IPS-20b (cell line): ENCODE results near the gene SLC30A9.

Experiments
- H3K27ac ChIP-seq: one replicate; pipeline ENCODE4 v1.5.1; 2013; ENCODE audit warnings: low read length
- H3K27me3 ChIP-seq: 2 replicates; pipeline ENCODE4 v1.6.1; 2013; ENCODE audit warnings: mild to moderate bottlenecking, low read length, inconsistent platforms; ENCODE audit not compliant: insufficient read depth
- H3K36me3 ChIP-seq: 2 replicates; pipeline ENCODE4 v1.6.1; 2013; ENCODE audit warnings: low read depth, mild to moderate bottlenecking, inconsistent platforms, low read length, moderate library complexity; ENCODE audit not compliant: insufficient read depth
- H3K4me1 ChIP-seq: 2 replicates; pipeline ENCODE4 v1.6.1; 2013; ENCODE audit warnings: mild to moderate bottlenecking, control low read depth, inconsistent platforms, low read length, moderate library complexity; ENCODE audit not compliant: insufficient read depth
- H3K4me3 ChIP-seq: 2 replicates; pipeline ENCODE4 v1.5.1; 2013; ENCODE audit warnings: mild to moderate bottlenecking, low read length, inconsistent platforms
- H3K9ac ChIP-seq: 2 replicates; pipeline ENCODE4 v1.6.1; 2013; ENCODE audit warnings: low read depth, mild to moderate bottlenecking, inconsistent platforms, low read length, moderate library complexity
- H3K9me3 ChIP-seq: 2 replicates; pipeline ENCODE4 v1.6.1; 2013; ENCODE audit warnings: mild to moderate bottlenecking, low read depth, low read length, inconsistent platforms; ENCODE audit not compliant: insufficient read depth

The SLC30A9 gene

GRCh38 chr4:41990365-41991111, at the start of gene SLC30A9:
Gene SLC30A9, plus strand, starts transcription at chr4:41990530. Its CDS starts 122 bp downstream, at chr4:41990652.
- peak within 1 kb of the TSS; percentile 94 for H3K9ac ChIP-seq
- peak within 1 kb of the TSS; percentile 30 for H3K27ac ChIP-seq

GRCh38 chr4:41940834-41941233, 49.5 kb upstream of the SLC30A9 start:
- H3K36me3 ChIP-seq = peaks cover 82% of the 10 kb centered on the region
- H3K9me3 ChIP-seq = no peaks in the 10 kb centered on the region
- no peak overlapping the region for H3K27ac ChIP-seq
- no peak overlapping the region for H3K9ac ChIP-seq
- no peaks in the 10 kb centered on the region for H3K27me3 ChIP-seq
- H3K4me1 ChIP-seq = peaks cover 20% of the 10 kb centered on the region; the same call in 1 of the 2 replicates
- no peak overlapping the region for H3K4me3 ChIP-seq

More at GRCh38 chr4:41990365-41991111, at the start of gene SLC30A9:
- H3K9me3 ChIP-seq = no peaks in the 10 kb centered on the region
- H3K4me3 ChIP-seq = peak within 1 kb of the TSS; percentile 91
- H3K27me3 ChIP-seq = no peaks in the 10 kb centered on the region
- peaks cover 16% of the 10 kb centered on the region for H3K4me1 ChIP-seq
- no peaks in the 10 kb centered on the region for H3K36me3 ChIP-seq

GRCh38 chr4:41943506-41943905, 46.8 kb upstream of the SLC30A9 start:
- no peak overlapping the region for H3K4me3 ChIP-seq
- H3K9me3 ChIP-seq = no peaks in the 10 kb centered on the region
- H3K27ac ChIP-seq = no peak overlapping the region
- H3K4me1 ChIP-seq = 0 out of 2 replicates have a peak, but pooled peaks cover 1% of the 10 kb centered on the region
- no peak overlapping the region for H3K9ac ChIP-seq
- no peaks in the 10 kb centered on the region for H3K27me3 ChIP-seq
- peaks cover 94% of the 10 kb centered on the region for H3K36me3 ChIP-seq

- H3K4me3 ChIP-seq = no peak overlapping the region
- no peaks in the 10 kb centered on the region for H3K4me1 ChIP-seq
- H3K27ac ChIP-seq = no peak overlapping the region
- no peaks in the 10 kb centered on the region for H3K27me3 ChIP-seq
- no peaks in the 10 kb centered on the region for H3K9me3 ChIP-seq
- peaks cover 93% of the 10 kb centered on the region for H3K36me3 ChIP-seq
- H3K9ac ChIP-seq = no peak overlapping the region
Measured at GRCh38 chr4:41944089-41944488, 46.2 kb upstream of the SLC30A9 start.

GRCh38 chr4:41949531-41949930, 40.8 kb upstream of the SLC30A9 start:
- Histone ChIP-seq H3K9me3 (no peaks in the 10 kb centered on the region), H3K9ac (no peak overlapping the region), H3K36me3 (peaks cover 94% of the 10 kb centered on the region), H3K27ac (no peak overlapping the region), H3K27me3 (no peaks in the 10 kb centered on the region), H3K4me3 (no peak overlapping the region), H3K4me1 (no peaks in the 10 kb centered on the region)

GRCh38 chr4:41957634-41958033, 32.7 kb upstream of the SLC30A9 start:
- Histone ChIP-seq H3K27me3 (no peaks in the 10 kb centered on the region), H3K9ac (no peak overlapping the region), H3K4me1 (peaks cover 7% of the 10 kb centered on the region), H3K4me3 (no peak overlapping the region), H3K36me3 (peaks cover 28% of the 10 kb centered on the region), H3K9me3 (no peaks in the 10 kb centered on the region), H3K27ac (no peak overlapping the region)

GRCh38 chr4:41963105-41963504, 27.2 kb upstream of the SLC30A9 start:
- Histone ChIP-seq H3K4me1 (peaks cover 7% of the 10 kb centered on the region), H3K4me3 (no peak overlapping the region), H3K27me3 (no peaks in the 10 kb centered on the region), H3K27ac (no peak overlapping the region), H3K9me3 (no peaks in the 10 kb centered on the region), H3K36me3 (no peaks in the 10 kb centered on the region), H3K9ac (no peak overlapping the region)

GRCh38 chr4:41964401-41964800, 25.9 kb upstream of the SLC30A9 start:
- Histone ChIP-seq H3K27ac (no peak overlapping the region), H3K27me3 (no peaks in the 10 kb centered on the region), H3K4me3 (no peak overlapping the region), H3K36me3 (no peaks in the 10 kb centered on the region), H3K4me1 (peaks cover 3% of the 10 kb centered on the region), H3K9me3 (peaks cover 7% of the 10 kb centered on the region; the same call in 1 of the 2 replicates), H3K9ac (no peak overlapping the region)

GRCh38 chr4:41967392-41967791, 22.9 kb upstream of the SLC30A9 start:
- no peak overlapping the region for H3K9ac ChIP-seq
- H3K9me3 ChIP-seq = peaks cover 11% of the 10 kb centered on the region; the same call in 1 of the 2 replicates
- H3K4me3 ChIP-seq = no peak overlapping the region
- no peaks in the 10 kb centered on the region for H3K36me3 ChIP-seq
- no peaks in the 10 kb centered on the region for H3K4me1 ChIP-seq
- no peak overlapping the region for H3K27ac ChIP-seq
- H3K27me3 ChIP-seq = no peaks in the 10 kb centered on the region

GRCh38 chr4:41969671-41970070, 20.7 kb upstream of the SLC30A9 start:
- H3K36me3 ChIP-seq = no peaks in the 10 kb centered on the region
- H3K27ac ChIP-seq = no peak overlapping the region
- H3K4me1 ChIP-seq = no peaks in the 10 kb centered on the region
- H3K4me3 ChIP-seq = no peak overlapping the region
- no peak overlapping the region for H3K9ac ChIP-seq
- peaks cover 11% of the 10 kb centered on the region; the same call in 1 of the 2 replicates for H3K9me3 ChIP-seq
- no peaks in the 10 kb centered on the region for H3K27me3 ChIP-seq

- no peak overlapping the region for H3K4me3 ChIP-seq
- peaks cover 10% of the 10 kb centered on the region; the same call in 1 of the 2 replicates for H3K4me1 ChIP-seq
- H3K27me3 ChIP-seq = no peaks in the 10 kb centered on the region
- no peaks in the 10 kb centered on the region for H3K9me3 ChIP-seq
- H3K36me3 ChIP-seq = no peaks in the 10 kb centered on the region
- H3K9ac ChIP-seq = no peak overlapping the region
- no peak overlapping the region for H3K27ac ChIP-seq
Measured at GRCh38 chr4:41975341-41975740, 15.0 kb upstream of the SLC30A9 start.

- no peak overlapping the region for H3K9ac ChIP-seq
- H3K36me3 ChIP-seq = no peaks in the 10 kb centered on the region
- no peak overlapping the region for H3K4me3 ChIP-seq
- H3K27me3 ChIP-seq = no peaks in the 10 kb centered on the region
- peaks cover 10% of the 10 kb centered on the region; the same call in 1 of the 2 replicates for H3K4me1 ChIP-seq
- H3K27ac ChIP-seq = no peak overlapping the region
- H3K9me3 ChIP-seq = no peaks in the 10 kb centered on the region
Measured at GRCh38 chr4:41976775-41977516, 13.4 kb upstream of the SLC30A9 start.
